ENCODE measurements around the gene TMEM35A.

Gene TMEM35A

GRCh38 chrX:101079736-101080270, 1.1 kb downstream of the TMEM35A start:
- Histone ChIP-seq H3K9ac (ENCODE audit: low read depth, low read length) (no peak overlapping the region), H3K9me3 (ENCODE audit: insufficient read depth, low read depth, low read length) (no peaks in the 10 kb centered on the region), H3K27ac (ENCODE audit: low read depth, low read length) (no peak overlapping the region), H3K4me3 (ENCODE audit: low read length) (peak overlapping the region; percentile 67), H3K27me3 (ENCODE audit: insufficient read depth, low read length) (peaks cover 7% of the 10 kb centered on the region), H3K4me1 (ENCODE audit: insufficient read depth, low read length) (peaks cover 11% of the 10 kb centered on the region; the same call in 1 of the 2 replicates), H3K36me3 (ENCODE audit: insufficient read depth, low read length) (no peaks in the 10 kb centered on the region)
- 13% methylated on average over 3 of the region's 8 CpGs for WGBS

GRCh38 chrX:101080326-101081124, 1.8 kb downstream of the TMEM35A start:
- WGBS, result 76% methylated on average over 2 of the region's 3 CpGs
- H3K36me3 ChIP-seq (ENCODE audit: insufficient read depth, low read length), result no peaks in the 10 kb centered on the region
- H3K27ac ChIP-seq (ENCODE audit: low read depth, low read length), result no peak overlapping the region
- H3K4me1 ChIP-seq (ENCODE audit: insufficient read depth, low read length), result peaks cover 11% of the 10 kb centered on the region; the same call in 1 of the 2 replicates
- peak overlapping the region; percentile 67 for H3K4me3 ChIP-seq (ENCODE audit: low read length)
- peaks cover 7% of the 10 kb centered on the region for H3K27me3 ChIP-seq (ENCODE audit: insufficient read depth, low read length)
- H3K9ac ChIP-seq (ENCODE audit: low read depth, low read length), result no peak overlapping the region
- no peaks in the 10 kb centered on the region for H3K9me3 ChIP-seq (ENCODE audit: insufficient read depth, low read depth, low read length)

- H3K27me3 ChIP-seq (ENCODE audit: insufficient read depth, low read length), result peaks cover 7% of the 10 kb centered on the region
- WGBS, result 81% methylated on average over 3 of the region's 3 CpGs
- peaks cover 11% of the 10 kb centered on the region; the same call in 1 of the 2 replicates for H3K4me1 ChIP-seq (ENCODE audit: insufficient read depth, low read length)
- no peaks in the 10 kb centered on the region for H3K9me3 ChIP-seq (ENCODE audit: insufficient read depth, low read depth, low read length)
- H3K27ac ChIP-seq (ENCODE audit: low read depth, low read length), result no peak overlapping the region
- no peaks in the 10 kb centered on the region for H3K36me3 ChIP-seq (ENCODE audit: insufficient read depth, low read length)
- no peak overlapping the region for H3K9ac ChIP-seq (ENCODE audit: low read depth, low read length)
- no peak overlapping the region for H3K4me3 ChIP-seq (ENCODE audit: low read length)
These were observed 2.6 kb downstream of the TMEM35A start for GRCh38 chrX:101081231-101081630.

- WGBS, result 100% methylated on average over 1 of the region's 1 CpG
- H3K4me3 ChIP-seq (ENCODE audit: low read length), result no peak overlapping the region
These were observed 13.1 kb downstream of the TMEM35A start for GRCh38 chrX:101091817-101092216.

GRCh38 chrX:101097546-101098453, 19.1 kb downstream of the TMEM35A start, which contains the start of gene CENPI:
Gene CENPI (plus strand): TSS chrX:101098204. CDS start chrX:101101071, 2,867 bp downstream.
- H3K9ac ChIP-seq (ENCODE audit: low read depth, low read length), result peak within 1 kb of the TSS; percentile 87
- WGBS, result under 1% methylated on average over 48 of the region's 48 CpGs
- H3K4me3 ChIP-seq (ENCODE audit: low read length), result peak within 1 kb of the TSS; percentile 96
- peak within 1 kb of the TSS; percentile 67 for H3K27ac ChIP-seq (ENCODE audit: low read depth, low read length)
- no peaks in the 10 kb centered on the region for H3K27me3 ChIP-seq (ENCODE audit: insufficient read depth, low read length)
- no peaks in the 10 kb centered on the region for H3K9me3 ChIP-seq (ENCODE audit: insufficient read depth, low read depth, low read length)
- peaks cover 25% of the 10 kb centered on the region for H3K36me3 ChIP-seq (ENCODE audit: insufficient read depth, low read length)
- H3K4me1 ChIP-seq (ENCODE audit: insufficient read depth, low read length), result no peaks in the 10 kb centered on the region

More at GRCh38 chrX:101091817-101092216, 13.1 kb downstream of the TMEM35A start:
- no peak overlapping the region for H3K9ac ChIP-seq (ENCODE audit: low read depth, low read length)
- H3K9me3 ChIP-seq (ENCODE audit: insufficient read depth, low read depth, low read length), result no peaks in the 10 kb centered on the region
- no peaks in the 10 kb centered on the region for H3K36me3 ChIP-seq (ENCODE audit: insufficient read depth, low read length)
- no peaks in the 10 kb centered on the region for H3K4me1 ChIP-seq (ENCODE audit: insufficient read depth, low read length)
- no peaks in the 10 kb centered on the region for H3K27me3 ChIP-seq (ENCODE audit: insufficient read depth, low read length)
- H3K27ac ChIP-seq (ENCODE audit: low read depth, low read length), result no peak overlapping the region

- H3K4me3 ChIP-seq (ENCODE audit: low read length), result no peak overlapping the region
- 100% methylated on average over 4 of the region's 4 CpGs for WGBS
These were observed 29.6 kb downstream of the TMEM35A start for GRCh38 chrX:101108284-101108683.

GRCh38 chrX:101117701-101118100, 39.0 kb downstream of the TMEM35A start:
- no peak overlapping the region for H3K9ac ChIP-seq (ENCODE audit: low read depth, low read length)
- H3K9me3 ChIP-seq (ENCODE audit: insufficient read depth, low read depth, low read length), result no peaks in the 10 kb centered on the region
- no peaks in the 10 kb centered on the region for H3K27me3 ChIP-seq (ENCODE audit: insufficient read depth, low read length)
- no peak overlapping the region for H3K27ac ChIP-seq (ENCODE audit: low read depth, low read length)
- no peaks in the 10 kb centered on the region for H3K4me1 ChIP-seq (ENCODE audit: insufficient read depth, low read length)
- 95% methylated on average over 2 of the region's 3 CpGs for WGBS
- H3K4me3 ChIP-seq (ENCODE audit: low read length), result no peak overlapping the region
- peaks cover 57% of the 10 kb centered on the region for H3K36me3 ChIP-seq (ENCODE audit: insufficient read depth, low read length)

More at GRCh38 chrX:101108284-101108683, 29.6 kb downstream of the TMEM35A start:
- no peak overlapping the region for H3K27ac ChIP-seq (ENCODE audit: low read depth, low read length)
- H3K9me3 ChIP-seq (ENCODE audit: insufficient read depth, low read depth, low read length), result no peaks in the 10 kb centered on the region
- no peak overlapping the region for H3K9ac ChIP-seq (ENCODE audit: low read depth, low read length)
- no peaks in the 10 kb centered on the region for H3K27me3 ChIP-seq (ENCODE audit: insufficient read depth, low read length)
- H3K4me1 ChIP-seq (ENCODE audit: insufficient read depth, low read length), result no peaks in the 10 kb centered on the region
- peaks cover 62% of the 10 kb centered on the region for H3K36me3 ChIP-seq (ENCODE audit: insufficient read depth, low read length)

GRCh38 chrX:101136235-101136634, 57.6 kb downstream of the TMEM35A start:
- no peaks in the 10 kb centered on the region for H3K27me3 ChIP-seq (ENCODE audit: insufficient read depth, low read length)
- H3K4me1 ChIP-seq (ENCODE audit: insufficient read depth, low read length), result no peaks in the 10 kb centered on the region
- H3K4me3 ChIP-seq (ENCODE audit: low read length), result no peak overlapping the region
- no peaks in the 10 kb centered on the region for H3K9me3 ChIP-seq (ENCODE audit: insufficient read depth, low read depth, low read length)
- H3K27ac ChIP-seq (ENCODE audit: low read depth, low read length), result no peak overlapping the region
- peaks cover 69% of the 10 kb centered on the region for H3K36me3 ChIP-seq (ENCODE audit: insufficient read depth, low read length)
- 90% methylated on average over 1 of the region's 2 CpGs for WGBS
- H3K9ac ChIP-seq (ENCODE audit: low read depth, low read length), result no peak overlapping the region

All from HUES64 (cell line).